SK-N-SH (cell line): ENCODE results near the gene PPP2R5E. TPM values are rescaled to one million over a fixed set of nuclear protein-coding genes. Genes with fewer than 3 reads are reported as not detected.

Experiments
- CTCF ChIA-PET: fragments of 300-600, 350-600 bp; formaldehyde crosslinking; extraction: SDS; loops from one replicate; lab custom pipeline; 2021; lab: Yijun Ruan, JAX
- POLR2A ChIA-PET: fragments of 350-600 bp; sonication (Branson Sonifier 250); formaldehyde crosslinking; extraction: SDS; loops from one replicate; lab custom pipeline; 2020; ENCODE audit warnings: antibody characterized with exemption, inconsistent platforms; lab: Yijun Ruan, JAX
- DNase-seq: peaks from one replicate; pipeline ENCODE4 v3.0.0; 2012
- H2AFZ ChIP-seq: fragments of 200-600 bp; sonication (generic); 2 replicates; pipeline ENCODE4 v1.8.1; 2016; ENCODE audit warnings: antibody characterized with exemption, mild to moderate bottlenecking, low read depth
- H3F3A ChIP-seq: fragments of 200-600 bp; sonication (generic); replicated peaks from 2 replicates; pipeline ENCODE3; 2016; ENCODE audit warnings: antibody characterized with exemption, mild to moderate bottlenecking; ENCODE audit not compliant: insufficient read depth
- H3K27ac ChIP-seq, 2 experiments: fragments of 200-500 bp in 1 of 2; fragments of 200-600 bp in 1 of 2; sonication (Bioruptor generic) in 1 of 2; sonication (generic), shearing (Covaris generic) in 1 of 2; 2 replicates each; pipeline versions ENCODE4 v1.5.1 to v1.6.1; 2014 to 2016; ENCODE audit warnings: low read depth in 2 of 2, inconsistent platforms in 1 of 2, low read length in 1 of 2, mild to moderate bottlenecking in 1 of 2, mixed read lengths in 1 of 2
- H3K27me3 ChIP-seq: fragments of 200-600 bp; sonication (generic), shearing (Covaris generic); 2 replicates; pipeline ENCODE4 v1.6.1; 2016; ENCODE audit warnings: mixed run types; ENCODE audit not compliant: insufficient read depth
- H3K36me3 ChIP-seq, 2 experiments: fragments of 200-500 bp in 1 of 2; fragments of 200-600 bp in 1 of 2; sonication (Bioruptor generic) in 1 of 2; sonication (generic) in 1 of 2; replicated peaks in 1 of 2; 2 replicates each; pipeline versions ENCODE3 to v1.5.1; 2014 to 2016; ENCODE audit warnings: low read length in 1 of 2, mild to moderate bottlenecking in 1 of 2; ENCODE audit not compliant: insufficient read depth in 2 of 2, control insufficient read depth in 1 of 2
- H3K4me1 ChIP-seq, 2 experiments: fragments of 200-500 bp in 1 of 2; fragments of 200-600 bp in 1 of 2; sonication (Bioruptor generic) in 1 of 2; sonication (generic), shearing (Covaris generic) in 1 of 2; 2 replicates each; pipeline versions ENCODE4 v1.5.1 to v1.6.1; 2014 to 2016; ENCODE audit warnings: low read depth in 1 of 2, low read length in 1 of 2, mixed run types in 1 of 2; ENCODE audit not compliant: insufficient read depth in 2 of 2, control insufficient read depth in 1 of 2
- H3K4me2 ChIP-seq: fragments of 200-600 bp; sonication (generic), shearing (Covaris generic); 2 replicates; pipeline ENCODE4 v1.6.1; 2017; ENCODE audit warnings: mixed run types
- H3K4me3 ChIP-seq, 2 experiments: fragments of 200-500 bp in 1 of 2; fragments of 200-600 bp in 1 of 2; sonication (Bioruptor generic) in 1 of 2; sonication (generic), shearing (Covaris generic) in 1 of 2; 2 replicates each; pipeline versions ENCODE4 v1.5.1 to v1.8.1; 2014 to 2016; ENCODE audit warnings: low read depth in 2 of 2, inconsistent platforms in 1 of 2, low read length in 1 of 2, mild to moderate bottlenecking in 1 of 2, mixed read lengths in 1 of 2, moderate library complexity in 1 of 2
- H3K79me2 ChIP-seq: fragments of 200-600 bp; sonication (generic); 2 replicates; pipeline ENCODE4 v1.8.1; 2017; ENCODE audit warnings: mild to moderate bottlenecking; ENCODE audit not compliant: insufficient read depth
- H3K9ac ChIP-seq: fragments of 200-600 bp; sonication (generic); 2 replicates; pipeline ENCODE4 v1.6.1; 2017; ENCODE audit warnings: mixed run types
- H3K9me2 ChIP-seq: fragments of 200-600 bp; sonication (generic); 2 replicates; pipeline ENCODE4 v1.6.1; 2017; ENCODE audit warnings: mixed run types
- H3K9me3 ChIP-seq: fragments of 200-600 bp; sonication (generic); 2 replicates; pipeline ENCODE4 v1.6.1; 2017; ENCODE audit warnings: mixed run types, mild to moderate bottlenecking, moderate library complexity
- H4K20me1 ChIP-seq: fragments of 200-600 bp; sonication (generic); 2 replicates; pipeline ENCODE4 v1.6.1; 2017; ENCODE audit warnings: mild to moderate bottlenecking, mixed run types; ENCODE audit not compliant: insufficient read depth
- CHD2 ChIP-seq: fragments of 150-350 bp; IDR thresholded peaks from 2 replicates; pipeline ENCODE4 v1.6.1; 2018; ENCODE audit warnings: low read length; ENCODE audit not compliant: partially characterized antibody
- CTCF ChIP-seq: fragments of 200-600 bp; sonication (generic); IDR thresholded peaks from 2 replicates; pipeline ENCODE4 v1.6.1; 2017; ENCODE audit warnings: antibody characterized with exemption, mild to moderate bottlenecking, moderate library complexity
- ELF1 ChIP-seq: IDR thresholded peaks from 2 replicates; pipeline ENCODE4 v1.4.0; 2012
- EP300 ChIP-seq, 2 experiments: IDR thresholded peaks; 2 replicates each; pipeline versions ENCODE4 v1.4.0 to v1.6.1; 2012; ENCODE audit warnings: borderline replicate concordance in 1 of 2, low read depth in 1 of 2, low read length in 1 of 2
- EZH2phosphoT487 ChIP-seq: fragments of 200-600 bp; sonication (generic); IDR thresholded peaks from 2 replicates; pipeline ENCODE4 v1.6.1; 2017; ENCODE audit warnings: low read depth, mixed run types, mild to moderate bottlenecking, antibody characterized with exemption, moderate library complexity, borderline replicate concordance
- FOSL2 ChIP-seq: IDR thresholded peaks from 2 replicates; pipeline ENCODE4 v1.4.0; 2012; ENCODE audit warnings: low read depth, mild to moderate bottlenecking, moderate library complexity, borderline replicate concordance
- FOXJ3 ChIP-seq: sonication (generic); formaldehyde crosslinking; IDR thresholded peaks from 2 replicates; pipeline ENCODE4 v1.5.1; 2020; ENCODE audit warnings: mild to moderate bottlenecking, missing genetic modification reagents
- IRF3 ChIP-seq: fragments of 150-350 bp; IDR thresholded peaks from 2 replicates; pipeline ENCODE4 v1.6.1; 2016; ENCODE audit warnings: mild to moderate bottlenecking, low read depth, low read length
- MEF2A ChIP-seq: IDR thresholded peaks from 2 replicates; pipeline ENCODE4 v1.4.0; 2012; ENCODE audit warnings: low read depth, borderline replicate concordance
- NFIC ChIP-seq: IDR thresholded peaks from 2 replicates; pipeline ENCODE4 v1.4.0; 2012; ENCODE audit warnings: borderline replicate concordance
- RCOR1 ChIP-seq: fragments of 150-350 bp; IDR thresholded peaks from 2 replicates; pipeline ENCODE4 v1.6.1; 2017; ENCODE audit warnings: antibody characterized with exemption, low read length
- REST ChIP-seq: IDR thresholded peaks from 2 replicates; pipeline ENCODE4 v1.6.1; 2012; ENCODE audit warnings: mild to moderate bottlenecking, low read depth, low read length, moderate library complexity
- RFX5 ChIP-seq: IDR thresholded peaks from 2 replicates; pipeline ENCODE4 v1.6.1; 2012; ENCODE audit warnings: mild to moderate bottlenecking, improper control_type of control experiment, low read length
- RXRA ChIP-seq: IDR thresholded peaks from 2 replicates; pipeline ENCODE4 v1.4.0; 2012; ENCODE audit warnings: low read depth, mild to moderate bottlenecking, borderline replicate concordance
- SIN3A ChIP-seq: IDR thresholded peaks from 2 replicates; pipeline ENCODE4 v1.6.1; 2012; ENCODE audit warnings: low read depth, mild to moderate bottlenecking, low read length, moderate library complexity, borderline replicate concordance
- USF2 ChIP-seq: fragments of 150-350 bp; IDR thresholded peaks from 2 replicates; pipeline ENCODE4 v1.6.1; 2017; ENCODE audit warnings: antibody characterized with exemption, low read length, low read depth, borderline replicate concordance
- ZBTB33 ChIP-seq: IDR thresholded peaks from 2 replicates; pipeline ENCODE4 v1.4.0; 2012; ENCODE audit warnings: low read depth, borderline replicate concordance
- WGBS: methylation state at CpG from one replicate; pipeline ENCODE4 v1.1.6; 2017; ENCODE audit warnings: low lambda C conversion rate; 5-methylcytosine and 5-hydroxymethylcytosine counted together
- polyA plus RNA-seq, 3 experiments: library from polyadenylated mRNA; depleted of rRNA; stranded (reverse); fragments of >200 nt; gene quantifications; 2 replicates each; pipeline ENCODE4 v1.2.3, GENCODE V29; 2012

Gene PPP2R5E
- polyA plus RNA-seq, 1 of the 3 experiments (the other 2 are of a cell fraction), result 4.4 TPM

- no peak for DNase-seq
- Histone ChIP-seq H3K79me2 (peaks cover 97% of the 10 kb centered on the region), H3K9ac (no peak overlapping the region), H3K9me3 (no peaks in the 10 kb centered on the region), H3K9me2 (no peaks in the 10 kb centered on the region), H3K27ac (no peak overlapping the region), H3K27me3 (no peaks in the 10 kb centered on the region), H3K4me1 (peaks cover 7 to 13% of the 10 kb centered on the region in 2 experiments; a peak in 3 of 4 replicates), H3K4me2 (no peak overlapping the region), H3K4me3 (no peak overlapping the region), H3K36me3 (peaks cover 0 to 2% of the 10 kb centered on the region in 2 experiments), H3F3A (peaks cover 8% of the 10 kb centered on the region), H2AFZ (no peak overlapping the region), H4K20me1 (peaks cover 63% of the 10 kb centered on the region)
- ChIA-PET CTCF (interaction anchor here (1.0 to 1.5 kb wide), 2 partner anchors 13 to 42 kb away, joined by 3 to 6 read pairs; no protein-coding TSS in a partner anchor), POLR2A (no interaction called here)
- 87% methylated on average over 6 of the region's 6 CpGs for WGBS
- TF ChIP-seq ELF1 (no peak), SIN3A (no peak), RCOR1 (no peak), IRF3 (no peak), RXRA (no peak), FOXJ3 (no peak), ZBTB33 (no peak), EP300 (IDR thresholded peaks at IDR 0.05; ENCODE audit: borderline replicate concordance in 1 of 2, low read depth in 1 of 2, low read length in 1 of 2) (no peak), EZH2phosphoT487 (no peak), CTCF (no peak), FOSL2 (no peak), REST (no peak), USF2 (no peak), CHD2 (no peak), MEF2A (no peak), NFIC (no peak), RFX5 (no peak)
Observed at GRCh38 chr14:63459738-63460137, 83.4 kb downstream of the PPP2R5E start.
